ENCODE data around the gene IFIT3. TPM values are rescaled to one million over a fixed set of nuclear protein-coding genes. Genes with fewer than 3 reads are reported as not detected.
"Not testable (repeated sequence)": the region's sequence is repeated elsewhere in the genome, so short reads cannot be mapped to it uniquely, and the experiment has no call there.

IFIT3 gene
- total RNA-seq, 2 experiments from 2014 or later = 14.7 to 15.2 TPM

DNA sequence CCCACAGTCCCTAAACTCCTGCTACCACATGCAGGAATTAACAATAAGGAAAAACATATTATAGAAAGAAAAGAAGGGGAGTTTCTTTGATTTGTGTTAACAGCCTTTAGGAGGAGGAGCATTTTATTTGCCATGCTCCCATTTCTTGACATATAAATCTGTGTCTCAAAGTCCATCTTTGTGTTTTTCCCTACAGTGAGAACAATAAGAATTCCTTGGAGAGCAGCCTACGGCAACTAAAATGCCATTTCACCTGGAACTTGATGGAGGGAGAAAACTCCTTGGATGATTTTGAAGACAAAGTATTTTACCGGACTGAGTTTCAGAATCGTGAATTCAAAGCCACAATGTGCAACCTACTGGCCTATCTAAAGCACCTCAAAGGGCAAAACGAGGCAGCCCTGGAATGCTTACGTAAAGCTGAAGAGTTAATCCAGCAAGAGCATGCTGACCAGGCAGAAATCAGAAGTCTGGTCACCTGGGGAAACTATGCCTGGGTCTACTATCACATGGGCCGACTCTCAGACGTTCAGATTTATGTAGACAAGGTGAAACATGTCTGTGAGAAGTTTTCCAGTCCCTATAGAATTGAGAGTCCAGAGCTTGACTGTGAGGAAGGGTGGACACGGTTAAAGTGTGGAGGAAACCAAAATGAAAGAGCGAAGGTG lies 21.9 kb upstream of the IFIT3 start:
- Mint-ChIP-seq H3K27me3 (no peaks in the 10 kb centered on the region), H3K4me1 (ENCODE audit: low read depth) (peaks cover 28% of the 10 kb centered on the region), H3K36me3 (peaks cover 23% of the 10 kb centered on the region), H3K4me3 (no peak overlapping the region), H3K9me3 (no peaks in the 10 kb centered on the region), H3K27ac (no peak overlapping the region)
- CTCF ChIA-PET = no interaction called here
- DNase-seq = no peak
- POLR2A ChIA-PET = interaction anchor here (0.8 kb wide), 1 partner anchor 10 kb away, joined by 3 read pairs; no protein-coding TSS in a partner anchor
- intact Hi-C loops (cut with micrococcal nuclease) = no loop called here

DNA sequence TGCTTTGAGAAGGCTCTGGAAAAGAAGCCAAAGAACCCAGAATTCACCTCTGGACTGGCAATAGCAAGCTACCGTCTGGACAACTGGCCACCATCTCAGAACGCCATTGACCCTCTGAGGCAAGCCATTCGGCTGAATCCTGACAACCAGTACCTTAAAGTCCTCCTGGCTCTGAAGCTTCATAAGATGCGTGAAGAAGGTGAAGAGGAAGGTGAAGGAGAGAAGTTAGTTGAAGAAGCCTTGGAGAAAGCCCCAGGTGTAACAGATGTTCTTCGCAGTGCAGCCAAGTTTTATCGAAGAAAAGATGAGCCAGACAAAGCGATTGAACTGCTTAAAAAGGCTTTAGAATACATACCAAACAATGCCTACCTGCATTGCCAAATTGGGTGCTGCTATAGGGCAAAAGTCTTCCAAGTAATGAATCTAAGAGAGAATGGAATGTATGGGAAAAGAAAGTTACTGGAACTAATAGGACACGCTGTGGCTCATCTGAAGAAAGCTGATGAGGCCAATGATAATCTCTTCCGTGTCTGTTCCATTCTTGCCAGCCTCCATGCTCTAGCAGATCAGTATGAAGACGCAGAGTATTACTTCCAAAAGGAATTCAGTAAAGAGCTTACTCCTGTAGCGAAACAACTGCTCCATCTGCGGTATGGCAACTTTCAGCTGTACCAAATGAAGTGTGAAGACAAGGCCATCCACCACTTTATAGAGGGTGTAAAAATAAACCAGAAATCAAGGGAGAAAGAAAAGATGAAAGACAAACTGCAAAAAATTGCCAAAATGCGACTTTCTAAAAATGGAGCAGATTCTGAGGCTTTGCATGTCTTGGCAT lies 21.1 kb upstream of the IFIT3 start:
- Mint-ChIP-seq H3K4me3 (no peak overlapping the region), H3K27me3 (no peaks in the 10 kb centered on the region), H3K9me3 (no peaks in the 10 kb centered on the region), H3K27ac (no peak overlapping the region), H3K4me1 (ENCODE audit: low read depth) (peaks cover 24% of the 10 kb centered on the region), H3K36me3 (peaks cover 23% of the 10 kb centered on the region)
- CTCF ChIA-PET = no interaction called here
- POLR2A ChIA-PET = interaction anchor here (0.9 kb wide), 1 partner anchor 76 kb away, joined by 3 read pairs; no protein-coding TSS in a partner anchor
- intact Hi-C loops (cut with micrococcal nuclease) = no loop called here
- DNase-seq = no peak

DNA sequence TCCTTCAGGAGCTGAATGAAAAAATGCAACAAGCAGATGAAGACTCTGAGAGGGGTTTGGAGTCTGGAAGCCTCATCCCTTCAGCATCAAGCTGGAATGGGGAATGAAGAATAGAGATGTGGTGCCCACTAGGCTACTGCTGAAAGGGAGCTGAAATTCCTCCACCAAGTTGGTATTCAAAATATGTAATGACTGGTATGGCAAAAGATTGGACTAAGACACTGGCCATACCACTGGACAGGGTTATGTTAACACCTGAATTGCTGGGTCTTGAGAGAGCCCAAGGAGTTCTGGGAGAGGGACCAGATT lies 20.6 kb upstream of the IFIT3 start:
- intact Hi-C loops (cut with micrococcal nuclease) = no loop called here
- peaks cover 23% of the 10 kb centered on the region for H3K36me3 Mint-ChIP-seq
- H3K27ac Mint-ChIP-seq = no peak overlapping the region
- H3K9me3 Mint-ChIP-seq = no peaks in the 10 kb centered on the region
- POLR2A ChIA-PET = interaction anchor here (0.9 kb wide), 1 partner anchor 77 kb away, joined by 3 read pairs; no protein-coding TSS in a partner anchor
- CTCF ChIA-PET = no interaction called here
- H3K27me3 Mint-ChIP-seq = no peaks in the 10 kb centered on the region
- peaks cover 20% of the 10 kb centered on the region for H3K4me1 Mint-ChIP-seq (ENCODE audit: low read depth)
- H3K4me3 Mint-ChIP-seq = no peak overlapping the region
- no peak for DNase-seq

DNA sequence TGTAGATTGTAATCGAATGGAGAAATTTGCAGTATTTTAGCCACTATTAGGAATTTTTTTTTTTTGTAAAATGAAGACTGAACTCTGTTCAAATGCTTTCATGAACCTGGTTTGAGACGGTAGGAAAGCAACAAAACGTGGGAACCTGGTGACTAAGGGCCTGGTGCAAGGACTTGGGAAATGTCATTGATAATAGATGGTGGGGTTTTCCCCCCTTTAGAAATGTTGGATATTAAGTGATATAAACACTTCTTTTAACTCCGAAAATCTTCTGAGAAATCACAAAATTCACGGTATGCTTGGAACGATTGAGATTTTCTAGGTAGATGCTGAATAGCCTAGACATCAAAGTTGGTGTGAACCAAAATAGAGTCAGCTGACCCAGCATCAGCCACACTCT lies 19.5 kb upstream of the IFIT3 start:
- Mint-ChIP-seq H3K36me3 (peaks cover 23% of the 10 kb centered on the region), H3K4me3 (no peak overlapping the region), H3K27me3 (no peaks in the 10 kb centered on the region), H3K4me1 (ENCODE audit: low read depth) (peaks cover 16% of the 10 kb centered on the region), H3K9me3 (no peaks in the 10 kb centered on the region), H3K27ac (no peak overlapping the region)
- DNase-seq = no peak
- CTCF ChIA-PET = no interaction called here
- intact Hi-C loops (cut with micrococcal nuclease) = no loop called here
- POLR2A ChIA-PET = no interaction called here

DNA sequence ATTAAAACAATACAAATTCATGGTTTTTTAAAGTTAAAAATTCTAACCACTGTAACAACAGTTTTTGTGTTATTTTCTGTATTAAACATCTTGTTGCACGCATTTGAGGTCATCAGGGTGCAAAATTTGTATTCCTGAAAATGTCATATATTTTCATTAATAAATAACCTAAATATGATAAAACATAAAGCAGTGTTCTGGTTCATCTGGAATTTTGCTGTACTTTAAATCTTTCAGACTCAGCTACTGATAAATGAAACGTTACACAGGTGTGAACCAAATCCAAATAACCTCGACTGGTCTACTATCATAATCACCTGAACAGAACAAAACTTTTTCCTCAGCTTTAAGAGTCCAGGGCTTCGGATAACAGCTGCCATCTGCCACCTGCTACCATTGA lies 19.1 kb upstream of the IFIT3 start:
- H3K36me3 Mint-ChIP-seq = peaks cover 23% of the 10 kb centered on the region
- CTCF ChIA-PET = no interaction called here
- no peaks in the 10 kb centered on the region for H3K27me3 Mint-ChIP-seq
- H3K4me1 Mint-ChIP-seq (ENCODE audit: low read depth) = peaks cover 11% of the 10 kb centered on the region
- H3K4me3 Mint-ChIP-seq = no peak overlapping the region
- DNase-seq = no peak
- no peaks in the 10 kb centered on the region for H3K9me3 Mint-ChIP-seq
- H3K27ac Mint-ChIP-seq = no peak overlapping the region
- intact Hi-C loops (cut with micrococcal nuclease) = no loop called here
- POLR2A ChIA-PET = no interaction called here

DNA sequence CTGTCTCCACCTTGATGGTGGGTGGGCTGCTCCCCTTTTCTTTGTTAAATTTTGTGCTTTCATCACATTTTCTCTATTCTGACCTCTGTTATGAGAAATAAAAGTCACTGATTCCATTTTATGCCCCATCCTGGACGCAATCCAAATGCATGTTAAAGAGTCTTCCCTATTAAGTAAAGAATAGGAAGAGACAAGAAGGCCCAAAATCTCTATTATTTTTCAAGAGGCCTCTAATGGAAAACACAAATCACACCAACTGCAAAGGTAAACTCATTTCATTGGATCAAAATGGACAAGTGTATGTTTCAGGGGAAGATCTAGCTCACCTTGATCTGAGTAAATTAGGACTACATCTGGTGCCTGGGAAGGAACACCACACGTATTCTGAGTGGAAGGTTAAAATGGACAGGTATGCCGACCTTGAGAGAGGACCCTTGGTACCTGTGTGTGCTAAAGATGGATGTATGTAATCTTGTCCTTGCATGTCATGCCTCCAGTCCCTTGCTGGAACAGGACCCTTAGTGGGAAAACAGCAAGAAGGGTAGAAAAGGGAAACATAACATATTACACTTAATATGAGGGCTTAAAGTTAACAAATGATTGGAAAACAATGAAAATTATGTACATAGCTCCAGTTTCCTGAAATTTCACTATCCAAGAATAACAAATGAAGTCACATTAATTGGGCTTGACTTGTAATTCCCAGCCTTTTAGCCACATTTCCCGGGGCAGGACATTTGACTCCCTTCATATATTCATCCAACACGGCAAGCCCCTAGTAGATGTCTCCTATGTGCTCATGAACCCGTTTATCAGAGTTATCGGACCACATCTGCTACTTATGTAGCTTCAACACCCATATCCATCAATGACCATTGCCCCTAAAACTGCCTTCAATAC lies 18.4 kb upstream of the IFIT3 start:
- ChIA-PET CTCF (no interaction called here), POLR2A (no interaction called here)
- intact Hi-C loops (cut with micrococcal nuclease) = no loop called here
- no peak overlapping the region for H3K27ac Mint-ChIP-seq
- H3K9me3 Mint-ChIP-seq = no peaks in the 10 kb centered on the region
- peaks cover 6% of the 10 kb centered on the region for H3K4me1 Mint-ChIP-seq (ENCODE audit: low read depth)
- no peak overlapping the region for H3K4me3 Mint-ChIP-seq
- no peaks in the 10 kb centered on the region for H3K27me3 Mint-ChIP-seq
- DNase-seq = no peak
- H3K36me3 Mint-ChIP-seq = peaks cover 23% of the 10 kb centered on the region

DNA sequence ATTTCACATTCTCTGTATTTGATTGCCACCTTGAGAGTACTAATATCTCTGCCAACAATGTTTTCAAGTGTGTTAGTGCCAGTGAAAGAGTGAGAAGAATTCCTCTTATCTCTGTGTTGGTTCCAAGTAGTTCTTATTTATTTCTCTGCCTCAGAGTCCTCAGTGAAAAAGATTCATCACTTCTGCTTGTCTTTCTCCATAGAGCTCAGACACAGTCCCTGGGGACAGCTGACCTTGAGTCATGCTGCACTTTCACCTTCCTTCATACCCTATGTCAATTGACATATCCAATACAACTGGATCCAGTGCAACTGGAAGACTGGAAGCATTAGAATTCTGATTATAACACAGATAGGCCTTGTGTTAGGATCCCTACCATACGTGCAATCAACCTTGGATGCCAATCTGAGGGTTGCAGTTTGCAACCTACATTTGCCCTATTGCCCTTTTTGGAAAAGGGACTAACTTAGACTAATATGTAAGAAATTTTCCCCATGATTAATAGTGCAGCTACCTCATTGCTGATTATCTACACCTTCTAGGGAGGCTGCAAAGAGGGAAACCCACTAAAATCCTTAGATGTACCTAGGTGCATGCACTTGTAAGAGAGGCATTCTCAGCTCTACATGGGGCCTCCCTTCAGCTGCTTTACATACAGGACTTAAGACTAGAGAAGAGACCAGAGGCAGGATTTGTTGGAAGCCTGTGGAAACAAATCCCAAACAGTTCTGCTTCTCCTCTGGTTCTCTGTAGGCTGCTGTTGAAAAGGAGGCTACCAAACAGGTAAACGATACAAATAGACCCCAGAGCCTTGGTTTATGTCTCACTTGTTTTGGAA lies 17.5 kb upstream of the IFIT3 start:
- intact Hi-C loops (cut with micrococcal nuclease) = no loop called here
- Mint-ChIP-seq H3K4me3 (no peak overlapping the region), H3K27ac (no peak overlapping the region), H3K36me3 (peaks cover 20% of the 10 kb centered on the region), H3K9me3 (no peaks in the 10 kb centered on the region), H3K4me1 (ENCODE audit: low read depth) (peaks cover 6% of the 10 kb centered on the region), H3K27me3 (no peaks in the 10 kb centered on the region)
- ChIA-PET CTCF (no interaction called here), POLR2A (interaction anchor here (0.7 kb wide), 1 partner anchor 9 kb away, joined by 3 read pairs; no protein-coding TSS in a partner anchor)
- DNase-seq = no peak

DNA sequence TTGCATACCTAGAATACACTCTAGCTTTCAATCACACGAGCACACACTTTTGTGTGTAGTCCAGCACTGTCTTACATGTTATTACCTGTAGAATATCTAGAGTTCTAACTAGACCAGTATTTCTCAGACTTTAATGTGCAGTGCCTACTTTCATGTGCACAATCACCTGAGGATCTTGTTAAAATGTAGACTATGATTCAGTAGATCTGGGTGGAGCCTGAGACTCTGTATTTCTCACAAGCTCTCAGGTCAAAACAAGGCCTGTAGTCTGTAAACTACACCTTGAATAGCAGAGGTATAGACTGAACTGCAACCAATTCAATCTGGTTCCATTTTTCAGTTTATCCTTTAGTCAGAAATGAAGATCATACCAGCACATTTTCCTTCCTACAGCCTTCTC lies 14.8 kb upstream of the IFIT3 start:
- Mint-ChIP-seq H3K4me3 (no peak overlapping the region), H3K4me1 (ENCODE audit: low read depth) (peaks cover 6% of the 10 kb centered on the region), H3K27me3 (peaks cover 6% of the 10 kb centered on the region), H3K36me3 (peaks cover 7% of the 10 kb centered on the region), H3K27ac (no peak overlapping the region), H3K9me3 (peaks cover 6% of the 10 kb centered on the region)
- ChIA-PET POLR2A (no interaction called here), CTCF (no interaction called here)
- intact Hi-C loops (cut with micrococcal nuclease) = no loop called here
- DNase-seq = no peak

DNA sequence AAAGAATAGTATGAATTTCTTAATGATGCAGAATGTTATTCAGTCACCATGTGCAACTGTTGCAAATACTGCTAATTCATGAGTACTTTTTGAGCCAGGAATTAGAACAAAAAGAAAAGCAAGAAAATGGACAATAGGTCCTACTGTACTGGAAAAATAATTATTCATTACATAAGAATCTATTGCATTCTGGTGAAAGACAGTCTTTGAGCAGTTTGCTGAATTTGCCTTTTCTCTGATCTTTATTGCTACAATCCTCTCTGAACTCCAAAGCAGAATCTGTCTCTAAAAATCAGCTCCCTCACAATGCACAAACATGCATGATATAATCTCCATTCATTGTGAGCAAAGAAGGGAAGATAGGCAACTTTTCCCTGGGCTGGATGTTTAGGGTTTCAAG lies 13.1 kb upstream of the IFIT3 start:
- H3K27ac Mint-ChIP-seq = no peak overlapping the region
- ChIA-PET CTCF (interaction anchor here (1.3 kb wide), 1 partner anchor 18 kb away, joined by 3 read pairs; no protein-coding TSS in a partner anchor), POLR2A (no interaction called here)
- H3K4me1 Mint-ChIP-seq (ENCODE audit: low read depth) = peaks cover 6% of the 10 kb centered on the region
- no peak overlapping the region for H3K4me3 Mint-ChIP-seq
- intact Hi-C loops (cut with micrococcal nuclease) = no loop called here
- peaks cover 6% of the 10 kb centered on the region for H3K27me3 Mint-ChIP-seq
- peaks cover 8% of the 10 kb centered on the region for H3K9me3 Mint-ChIP-seq
- DNase-seq = no peak
- no peaks in the 10 kb centered on the region for H3K36me3 Mint-ChIP-seq

DNA sequence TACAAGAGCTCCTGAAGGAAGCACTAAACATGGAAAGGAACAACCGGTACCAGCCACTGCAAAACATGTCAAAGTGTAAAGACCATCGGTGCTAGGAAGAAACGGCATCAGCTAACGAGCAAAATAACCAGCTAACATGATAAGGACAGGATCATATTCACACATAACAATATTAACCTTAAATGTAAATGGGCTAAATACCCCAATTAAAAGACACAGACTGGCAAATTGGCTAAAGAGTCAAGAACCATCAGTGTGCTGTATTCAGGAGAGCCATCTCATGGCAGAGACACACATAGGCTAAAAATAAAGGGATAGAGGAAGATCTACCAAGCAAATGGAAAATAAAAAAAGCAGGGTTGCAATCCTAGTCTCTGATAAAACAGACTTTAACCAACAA lies 9.8 kb upstream of the IFIT3 start:
- intact Hi-C loops (cut with micrococcal nuclease); H3K27me3 Mint-ChIP-seq: not testable (repeated sequence)

DNA sequence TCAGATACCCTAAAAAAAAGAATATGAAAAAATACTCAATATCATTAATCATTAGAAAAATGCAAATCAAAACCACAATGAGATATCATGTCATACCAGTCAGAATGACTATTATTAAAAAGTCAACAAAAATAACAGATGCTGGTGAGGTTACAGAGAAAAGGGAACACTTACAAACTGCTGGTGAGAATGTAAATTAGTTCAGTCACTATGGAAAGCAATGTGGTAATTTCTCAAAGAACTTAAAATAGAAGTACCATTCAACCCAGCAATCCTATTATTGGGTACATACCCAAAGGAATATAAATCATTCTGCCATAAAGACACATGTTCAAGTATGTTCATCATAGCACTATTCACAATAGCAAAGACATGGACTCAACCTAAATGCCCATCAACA lies 2.7 kb upstream of the IFIT3 start:
- H3K36me3 Mint-ChIP-seq; H3K4me3 Mint-ChIP-seq; DNase-seq; POLR2A ChIA-PET; H3K27me3 Mint-ChIP-seq; H3K9me3 Mint-ChIP-seq; CTCF ChIA-PET; H3K27ac Mint-ChIP-seq; intact Hi-C loops (cut with micrococcal nuclease): not testable (repeated sequence)
- peaks cover 14% of the 10 kb centered on the region for H3K4me1 Mint-ChIP-seq (ENCODE audit: low read depth)

More for the DNA sequence above, 9.8 kb upstream of the IFIT3 start:
- CTCF ChIA-PET; H3K4me1 Mint-ChIP-seq (ENCODE audit: low read depth); DNase-seq; POLR2A ChIA-PET; H3K36me3 Mint-ChIP-seq; H3K27ac Mint-ChIP-seq; H3K4me3 Mint-ChIP-seq: not testable (repeated sequence)
- peaks cover 11% of the 10 kb centered on the region for H3K9me3 Mint-ChIP-seq

DNA sequence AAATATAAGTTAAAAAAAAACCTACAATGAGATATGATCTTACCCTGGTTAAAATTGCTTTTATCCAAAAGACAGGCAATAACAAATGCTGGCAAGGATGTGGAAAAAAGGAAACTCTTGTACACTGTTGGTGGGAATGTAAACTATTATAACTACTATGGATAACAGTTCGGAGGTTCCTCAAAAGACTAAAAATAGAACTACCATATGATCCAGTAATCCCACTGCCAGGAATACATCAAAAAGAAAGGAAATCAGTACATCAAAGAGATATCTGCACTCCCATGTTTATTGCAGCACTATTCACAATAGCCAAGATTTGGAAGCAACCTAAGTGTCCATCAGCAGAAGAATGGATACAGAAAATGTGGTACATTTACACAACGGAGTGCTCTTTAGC lies 1.9 kb upstream of the IFIT3 start:
- POLR2A ChIA-PET; H3K36me3 Mint-ChIP-seq; CTCF ChIA-PET; H3K4me3 Mint-ChIP-seq; H3K27ac Mint-ChIP-seq; DNase-seq; intact Hi-C loops (cut with micrococcal nuclease); H3K9me3 Mint-ChIP-seq; H3K27me3 Mint-ChIP-seq: not testable (repeated sequence)
- peaks cover 21% of the 10 kb centered on the region for H3K4me1 Mint-ChIP-seq (ENCODE audit: low read depth)

All from activated CD4-positive, alpha-beta memory T cell treated with anti-CD3 and anti-CD28 coated beads for 36 hours (primary cell).